Rectal smooth muscle tissue (tissue), 1 donor: ENCODE results near the gene TMEM212.

Source experiments
- H3K27ac ChIP-seq: one replicate; pipeline ENCODE4 v1.7.0; 2013; ENCODE audit warnings: low read depth, low read length, inconsistent platforms
- H3K27me3 ChIP-seq: one replicate; pipeline ENCODE4 v1.7.0; 2013; ENCODE audit warnings: low read length; ENCODE audit not compliant: control insufficient read depth, insufficient read depth
- H3K36me3 ChIP-seq: one replicate; pipeline ENCODE4 v1.7.0; 2013; ENCODE audit warnings: low read length; ENCODE audit not compliant: control insufficient read depth, insufficient read depth
- H3K4me1 ChIP-seq: one replicate; pipeline ENCODE4 v1.7.0; 2013; ENCODE audit warnings: low read length; ENCODE audit not compliant: control insufficient read depth, insufficient read depth
- H3K4me3 ChIP-seq: one replicate; pipeline ENCODE4 v1.7.0; 2013; ENCODE audit warnings: low read length
- H3K9ac ChIP-seq: one replicate; pipeline ENCODE4 v1.7.0; 2013; ENCODE audit warnings: low read length

The TMEM212 gene

DNA sequence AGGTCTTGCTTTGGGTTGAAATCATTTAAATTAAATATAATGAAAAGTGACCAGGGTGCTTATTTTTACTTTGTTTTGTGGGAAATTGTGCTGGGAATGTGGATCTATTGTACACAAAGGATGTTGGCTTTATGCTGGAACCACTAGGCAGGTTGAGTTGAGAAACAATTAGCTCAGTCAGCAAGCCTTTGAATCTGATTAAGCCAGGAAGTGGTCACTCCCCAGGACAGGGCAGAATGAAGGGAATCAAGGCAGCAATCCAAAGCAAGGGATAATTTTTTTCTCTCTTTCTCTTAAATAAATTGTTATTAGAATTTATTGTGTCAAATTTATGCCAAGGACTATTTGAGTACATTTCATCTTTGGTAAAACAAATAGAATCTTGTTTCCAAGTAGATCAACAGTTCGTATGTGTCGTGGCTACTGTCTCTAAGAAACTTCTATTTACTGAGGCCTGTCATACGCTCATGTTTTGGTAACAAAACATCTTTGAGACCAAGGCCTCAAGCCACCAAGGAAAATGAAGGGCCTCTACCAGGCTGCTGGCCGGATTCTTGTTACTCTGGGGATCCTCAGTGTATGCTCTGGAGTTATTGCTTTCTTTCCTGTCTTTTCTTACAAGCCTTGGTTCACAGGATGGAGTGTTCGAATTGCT lies at the start of gene TMEM212:
Gene TMEM212, plus strand, starts transcription at position 486 of the 655 bp plus-strand sequence. Its CDS starts 35 bp downstream, at position 521.
- no peaks in the 10 kb centered on the region for H3K27me3 ChIP-seq
- peaks cover 5% of the 10 kb centered on the region for H3K4me1 ChIP-seq
- no peak within 1 kb of the TSS for H3K4me3 ChIP-seq
- no peak within 1 kb of the TSS for H3K9ac ChIP-seq
- H3K27ac ChIP-seq, result peak within 1 kb of the TSS; percentile 63
- H3K36me3 ChIP-seq, result no peaks in the 10 kb centered on the region

DNA sequence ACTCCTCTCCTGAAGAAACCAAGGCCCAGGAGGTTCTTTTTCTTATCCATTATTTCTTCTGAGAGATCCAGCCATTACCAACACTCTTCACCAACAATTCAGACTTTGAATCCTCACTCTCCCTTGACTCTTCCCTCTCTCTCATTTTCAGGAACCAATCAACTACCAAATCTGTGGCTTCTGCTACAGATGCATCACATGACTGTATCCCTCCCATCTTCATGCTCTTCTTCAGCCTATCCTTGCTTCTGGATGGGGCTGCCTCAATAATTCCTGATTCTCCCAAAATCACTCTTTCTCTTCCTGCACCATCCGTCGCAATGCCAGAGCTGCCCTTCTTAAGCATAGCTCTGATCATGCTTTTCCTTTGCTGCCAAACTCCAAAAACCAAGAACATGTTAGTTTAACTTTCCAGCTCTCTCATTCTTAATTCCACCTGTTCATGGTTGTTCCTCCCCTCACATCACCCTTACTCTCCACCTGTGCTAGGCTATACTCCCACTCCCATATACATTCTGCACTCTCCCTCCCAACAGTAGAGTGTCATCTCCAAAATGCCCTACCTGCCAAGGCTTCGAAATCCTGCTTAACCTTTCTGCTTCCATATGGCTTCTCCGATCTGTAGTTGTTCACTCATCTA lies 46.4 kb upstream of the TMEM212 start:
- no peaks in the 10 kb centered on the region for H3K36me3 ChIP-seq
- no peak overlapping the region for H3K27ac ChIP-seq
- no peaks in the 10 kb centered on the region for H3K27me3 ChIP-seq
- no peaks in the 10 kb centered on the region for H3K4me1 ChIP-seq
- no peak overlapping the region for H3K9ac ChIP-seq
- no peak overlapping the region for H3K4me3 ChIP-seq

DNA sequence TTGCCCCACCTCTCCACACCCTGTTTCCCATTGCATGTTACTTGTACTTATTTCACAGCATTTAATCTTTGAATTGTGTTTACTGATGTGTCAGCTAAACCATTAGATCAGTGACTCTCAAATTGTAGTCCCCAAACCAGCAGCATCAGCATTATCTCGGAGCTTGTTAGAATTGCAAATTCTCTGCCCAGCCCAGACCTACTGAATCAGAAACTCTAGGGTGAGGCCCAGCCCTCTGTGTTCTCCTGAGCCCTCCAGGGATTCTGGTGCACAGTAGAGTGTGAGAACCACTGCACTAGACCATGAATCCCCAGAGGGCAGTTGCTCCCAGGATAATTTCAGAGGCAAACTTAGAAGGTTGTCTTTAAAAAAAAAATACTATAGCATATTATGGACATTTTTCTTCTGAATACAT lies 45.9 kb upstream of the TMEM212 start:
- no peak overlapping the region for H3K9ac ChIP-seq
- no peaks in the 10 kb centered on the region for H3K27me3 ChIP-seq
- H3K4me1 ChIP-seq, result no peaks in the 10 kb centered on the region
- no peak overlapping the region for H3K4me3 ChIP-seq
- no peaks in the 10 kb centered on the region for H3K36me3 ChIP-seq
- H3K27ac ChIP-seq, result no peak overlapping the region

DNA sequence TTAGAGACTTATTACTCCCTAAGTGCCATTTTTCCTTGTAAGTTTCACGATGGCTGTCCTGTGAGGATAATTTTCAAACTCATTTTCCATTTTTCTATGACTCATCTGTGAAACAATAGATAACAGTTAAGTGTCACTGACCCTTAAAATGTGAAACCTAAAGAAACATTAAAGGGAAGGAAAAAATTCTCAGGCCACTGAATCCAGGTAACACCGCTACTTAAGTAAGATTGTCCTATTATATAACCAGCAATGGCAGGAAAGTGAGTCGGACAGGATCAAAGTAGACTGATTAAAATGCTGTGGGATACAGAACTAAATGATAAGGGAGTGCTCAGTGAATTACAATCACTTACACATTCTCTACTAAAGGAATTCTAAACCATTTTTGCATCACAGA lies 45.3 kb upstream of the TMEM212 start:
- Histone ChIP-seq H3K27ac (no peak overlapping the region), H3K4me1 (no peaks in the 10 kb centered on the region), H3K36me3 (no peaks in the 10 kb centered on the region), H3K4me3 (no peak overlapping the region), H3K9ac (no peak overlapping the region), H3K27me3 (no peaks in the 10 kb centered on the region)

DNA sequence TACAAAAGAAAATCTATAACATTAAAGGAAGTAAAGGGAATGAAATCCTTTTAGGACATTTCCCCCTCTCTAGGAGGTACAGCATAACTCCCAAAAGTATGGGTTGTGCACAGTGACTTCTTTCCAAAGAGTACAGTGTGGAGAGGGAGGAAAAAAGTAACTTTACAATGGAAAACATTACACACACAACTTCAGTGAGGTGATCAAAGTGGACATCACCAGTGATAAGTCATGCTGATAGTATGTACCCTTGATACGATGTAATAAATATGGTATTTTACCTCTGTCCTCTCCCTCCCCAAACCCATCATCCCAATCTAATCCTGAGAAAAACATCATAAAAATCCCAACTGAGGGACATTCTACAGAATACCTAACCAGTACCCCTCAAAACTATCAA lies 43.6 kb upstream of the TMEM212 start:
- no peak overlapping the region for H3K9ac ChIP-seq
- no peaks in the 10 kb centered on the region for H3K4me1 ChIP-seq
- H3K27me3 ChIP-seq, result no peaks in the 10 kb centered on the region
- H3K4me3 ChIP-seq, result no peak overlapping the region
- H3K27ac ChIP-seq, result no peak overlapping the region
- no peaks in the 10 kb centered on the region for H3K36me3 ChIP-seq

DNA sequence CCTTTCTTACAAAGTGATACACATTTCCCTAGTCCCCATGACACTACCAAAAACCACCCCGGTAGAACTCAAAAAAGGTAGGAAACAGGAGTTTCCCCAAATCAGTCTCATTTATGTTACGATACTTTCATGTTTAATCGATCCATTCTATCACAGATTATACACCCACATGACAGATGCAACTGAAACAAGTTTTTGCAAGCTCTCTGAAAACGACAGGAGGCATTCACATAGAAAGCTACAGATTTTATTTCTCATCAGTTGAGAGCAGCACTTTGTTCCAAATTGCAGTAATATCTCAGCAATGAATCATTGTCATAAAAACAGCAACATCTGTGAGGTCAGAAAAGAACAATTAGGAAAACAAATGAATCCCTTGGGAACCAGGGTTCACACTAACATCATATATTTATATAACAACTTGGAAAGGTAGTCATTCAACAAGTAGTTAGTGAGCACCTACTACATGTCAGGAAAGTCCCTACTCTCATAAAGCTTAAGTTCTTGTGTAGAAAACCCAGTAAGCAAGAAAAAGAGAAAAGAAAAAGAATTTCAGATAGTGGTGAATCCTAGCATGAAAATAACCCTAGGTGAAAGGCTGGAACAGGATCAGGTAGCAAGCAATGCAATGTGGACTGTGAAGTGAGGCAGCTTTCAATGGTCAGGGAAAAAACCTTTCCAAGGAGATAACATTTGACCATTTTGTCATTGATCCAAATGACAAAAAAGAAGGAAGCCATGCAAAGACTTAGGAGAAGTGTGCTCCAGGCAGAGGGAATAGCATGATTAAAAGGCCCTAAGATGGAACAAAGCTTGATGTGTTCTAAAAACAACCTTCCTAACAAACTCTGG lies 41.2 kb upstream of the TMEM212 start:
- Histone ChIP-seq H3K36me3 (no peaks in the 10 kb centered on the region), H3K27me3 (no peaks in the 10 kb centered on the region), H3K4me3 (no peak overlapping the region), H3K27ac (peak overlapping the region; percentile 35), H3K4me1 (peaks cover 3% of the 10 kb centered on the region), H3K9ac (no peak overlapping the region)

DNA sequence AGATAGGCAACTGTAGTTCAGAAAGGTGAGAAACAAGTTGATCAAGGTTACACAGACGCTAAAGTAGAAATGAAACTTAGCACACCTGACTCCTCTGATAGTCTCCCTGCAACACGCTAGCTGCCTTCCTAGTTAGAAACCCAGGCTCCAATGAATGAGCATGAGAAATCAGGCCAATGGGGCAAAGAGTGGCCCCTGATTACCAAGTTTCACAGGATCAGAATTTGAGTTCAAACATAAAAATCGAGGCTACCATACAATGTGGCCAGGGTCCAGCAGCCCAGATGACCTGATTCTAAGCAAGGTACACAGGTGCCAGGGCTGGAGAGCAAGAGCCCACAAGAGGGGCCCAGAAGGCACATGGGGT lies 40.6 kb upstream of the TMEM212 start:
- Histone ChIP-seq H3K4me1 (peaks cover 3% of the 10 kb centered on the region), H3K27ac (no peak overlapping the region), H3K36me3 (no peaks in the 10 kb centered on the region), H3K4me3 (no peak overlapping the region), H3K27me3 (no peaks in the 10 kb centered on the region), H3K9ac (no peak overlapping the region)

DNA sequence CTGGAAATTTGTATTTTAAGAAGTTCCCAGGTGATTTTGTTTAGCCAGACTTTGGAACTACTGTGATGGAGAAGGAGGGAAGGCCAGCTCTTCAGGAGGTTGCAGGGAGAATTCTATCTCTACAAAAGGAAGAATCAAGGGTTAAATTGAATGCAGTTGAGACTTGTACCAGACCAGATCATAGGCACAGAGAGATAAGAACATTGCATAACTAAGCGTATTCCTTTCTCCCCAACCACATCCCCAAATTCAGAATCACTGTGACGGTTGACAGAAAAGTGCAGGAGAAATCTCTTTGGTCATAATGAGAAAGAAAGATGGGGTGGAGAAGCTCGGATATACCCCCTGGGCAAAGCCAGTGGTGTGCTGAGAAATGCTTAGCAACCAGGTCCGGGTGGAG lies 40.1 kb upstream of the TMEM212 start:
- no peak overlapping the region for H3K4me3 ChIP-seq
- H3K27ac ChIP-seq, result no peak overlapping the region
- no peaks in the 10 kb centered on the region for H3K27me3 ChIP-seq
- no peaks in the 10 kb centered on the region for H3K36me3 ChIP-seq
- H3K4me1 ChIP-seq, result peaks cover 3% of the 10 kb centered on the region
- no peak overlapping the region for H3K9ac ChIP-seq

DNA sequence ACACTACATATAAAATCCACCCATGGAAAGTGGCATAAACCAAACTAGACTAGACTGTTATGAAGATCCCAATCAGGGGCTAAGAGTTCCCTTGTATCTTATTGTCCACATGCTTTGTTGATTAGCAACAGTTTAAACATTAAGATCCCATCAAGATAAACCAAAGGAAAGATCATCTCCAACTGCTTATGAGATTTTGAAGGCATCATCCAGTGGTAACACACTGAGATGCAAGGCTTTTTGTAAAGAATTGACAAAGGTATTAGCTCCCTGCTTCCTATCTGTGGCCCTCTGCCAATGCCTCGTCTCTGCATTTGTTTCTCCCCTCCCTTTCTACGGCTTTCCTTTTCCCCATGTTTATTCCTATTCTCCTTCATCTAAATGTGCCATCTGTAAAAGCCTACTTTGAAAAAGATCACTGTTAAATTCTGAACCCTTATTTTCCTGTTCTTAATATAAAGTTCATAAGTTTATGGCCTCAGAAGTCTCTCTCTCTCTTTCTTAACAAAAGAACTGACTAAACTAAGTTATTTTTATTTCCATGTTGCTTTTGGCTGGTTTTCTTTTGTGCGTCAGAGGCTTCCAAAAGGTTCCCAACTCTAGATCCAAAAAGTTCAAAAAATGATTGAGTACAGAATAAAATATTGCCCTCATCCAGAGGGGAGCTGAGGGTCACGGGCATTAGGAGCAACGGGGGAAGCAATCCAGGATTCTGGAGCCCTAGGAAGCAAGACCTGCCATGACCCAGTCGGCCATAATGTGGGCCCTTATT lies 38.3 kb upstream of the TMEM212 start:
- Histone ChIP-seq H3K4me3 (no peak overlapping the region), H3K9ac (no peak overlapping the region), H3K4me1 (peaks cover 3% of the 10 kb centered on the region), H3K27me3 (no peaks in the 10 kb centered on the region), H3K36me3 (no peaks in the 10 kb centered on the region), H3K27ac (peak overlapping the region; percentile 18)

DNA sequence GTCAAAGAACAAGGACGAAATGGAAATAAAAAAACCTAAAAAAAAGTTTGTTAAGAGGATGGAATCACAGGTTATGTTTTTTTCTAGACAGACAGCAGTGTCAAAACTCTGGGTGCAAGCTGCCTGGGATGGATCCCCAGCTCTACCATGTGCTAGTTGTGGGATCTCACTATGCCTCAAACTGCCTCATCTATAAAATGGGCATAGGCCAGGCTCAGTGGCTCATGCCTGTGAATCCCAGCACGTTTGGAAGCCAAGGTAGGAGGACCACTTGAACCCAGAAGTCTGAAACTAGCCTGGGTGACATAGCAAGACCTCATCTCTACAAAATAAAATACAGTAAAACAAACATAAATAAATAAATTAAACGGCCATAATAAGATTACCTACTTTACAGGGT lies 37.5 kb upstream of the TMEM212 start:
- peak overlapping the region; percentile 18 for H3K27ac ChIP-seq
- no peak overlapping the region for H3K9ac ChIP-seq
- peaks cover 3% of the 10 kb centered on the region for H3K4me1 ChIP-seq
- H3K36me3 ChIP-seq, result no peaks in the 10 kb centered on the region
- no peak overlapping the region for H3K4me3 ChIP-seq
- H3K27me3 ChIP-seq, result no peaks in the 10 kb centered on the region

DNA sequence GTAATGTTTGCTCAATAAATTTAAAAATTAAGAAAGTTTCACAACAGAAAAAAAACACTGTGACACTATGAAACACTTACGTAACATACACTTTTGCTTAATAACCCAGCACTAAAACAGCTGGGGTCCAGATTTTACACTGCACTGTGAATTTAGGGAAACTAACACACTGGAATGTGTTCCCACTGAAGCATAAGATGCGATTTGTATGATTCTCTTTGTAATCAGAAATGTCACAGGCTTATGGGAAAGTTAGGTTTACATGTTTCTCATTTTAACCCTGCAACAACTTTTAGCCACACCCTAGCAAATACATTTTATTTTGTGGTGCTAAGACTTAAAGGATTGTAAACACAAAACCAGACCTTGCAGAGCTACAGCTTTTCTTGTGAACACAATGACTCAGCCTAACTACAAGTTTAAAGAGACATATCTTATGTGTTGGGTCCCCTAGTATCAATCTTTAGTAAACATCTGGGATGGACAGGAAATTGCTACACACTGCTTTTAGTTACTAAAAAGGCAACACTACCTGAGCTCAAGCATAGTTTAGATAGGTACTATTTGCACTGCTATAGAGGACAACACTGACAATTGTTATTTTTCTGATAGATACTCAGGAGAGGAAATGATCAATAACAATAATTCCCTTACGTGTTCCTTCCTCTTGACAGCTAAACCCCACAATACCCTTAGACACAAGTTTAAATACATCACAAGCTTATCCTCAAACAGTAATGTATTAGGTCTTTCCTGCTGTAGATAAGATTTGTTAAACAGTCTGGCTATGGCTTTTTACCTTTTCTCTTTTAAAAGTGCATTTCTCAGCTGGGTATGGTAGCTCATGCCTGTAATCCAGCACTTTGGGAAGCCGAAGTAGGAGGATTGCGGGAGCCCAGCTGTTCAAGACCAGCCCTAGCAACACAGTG lies 36.7 kb upstream of the TMEM212 start:
- no peak overlapping the region for H3K27ac ChIP-seq
- no peaks in the 10 kb centered on the region for H3K36me3 ChIP-seq
- peaks cover 3% of the 10 kb centered on the region for H3K4me1 ChIP-seq

More for the DNA sequence above, 36.7 kb upstream of the TMEM212 start:
- H3K9ac ChIP-seq, result no peak overlapping the region
- no peaks in the 10 kb centered on the region for H3K27me3 ChIP-seq
- H3K4me3 ChIP-seq, result no peak overlapping the region
